Breast epithelium (tissue), 3 donors: ENCODE data around the gene MAML3.

Experiments
- CTCF ChIP-seq, 3 donors: fragments of 450-650 bp; IDR thresholded peaks; one replicate each; pipeline ENCODE4 v1.5.1; 2016 to 2017; ENCODE audit warnings: antibody characterized with exemption in 3 of 3, mild to moderate bottlenecking in 3 of 3, moderate library complexity in 3 of 3
- POLR2A ChIP-seq: fragments of 450-650 bp; IDR thresholded peaks from one replicate; pipeline ENCODE4 v1.6.1; 2016; ENCODE audit warnings: antibody characterized with exemption, mild to moderate bottlenecking, moderate library complexity

- TF ChIP-seq POLR2A, result no peak
- no peak for TF ChIP-seq CTCF (IDR thresholded peaks at IDR 0.05)
Measured at GRCh38 chr4:139815778-139816601, 338.0 kb downstream of the MAML3 start.
